ENCODE measurements around the gene SOAT2. TPM values are rescaled to one million over a fixed set of nuclear protein-coding genes. Genes with fewer than 3 reads are reported as not detected.

SOAT2 gene
- polyA plus RNA-seq, 1 experiment: not detected

- ChIA-PET CTCF (interaction anchor here (1.0 to 2.4 kb wide), 3 partner anchors 11 to 128 kb away, joined by 3 to 13 read pairs (median 3); no protein-coding TSS in a partner anchor), POLR2A (interaction anchor here (1.8 to 4.5 kb wide), 3 partner anchors 9 to 29 kb away, joined by 5 to 33 read pairs (median 15); partner anchors contain the start of gene SPRYD3)
- H3K27me3 ChIP-seq (ENCODE audit: control insufficient read depth, insufficient read depth, low read length): no peaks in the 10 kb centered on the region
- no peaks in the 10 kb centered on the region for H3K9me3 ChIP-seq (ENCODE audit: control insufficient read depth, insufficient read depth, low read length)
- TF ChIP-seq CTCF (IDR thresholded peaks at IDR 0.05; ENCODE audit: low read depth, low read length): no peak
- no peak for DNase-seq (ENCODE audit: low read depth, low spot score)
- no peak overlapping the region for H3K27ac ChIP-seq (ENCODE audit: low read depth, low read length)
- H3K4me3 ChIP-seq (ENCODE audit: low read depth, low read length): no peak overlapping the region
Observed at GRCh38 chr12:53069621-53070410, 33.5 kb upstream of the SOAT2 start.

- ChIA-PET CTCF (interaction anchor here (0.7 to 2.4 kb wide), 6 partner anchors 10 to 350 kb away, joined by 3 to 13 read pairs (median 4); no protein-coding TSS in a partner anchor), POLR2A (interaction anchor here (0.6 to 3.4 kb wide), 4 partner anchors 8 to 102 kb away, joined by 3 to 15 read pairs (median 4); partner anchors contain the start of gene SPRYD3)
- Histone ChIP-seq H3K4me3 (ENCODE audit: low read depth, low read length) (no peak overlapping the region), H3K27ac (ENCODE audit: low read depth, low read length) (no peak overlapping the region), H3K27me3 (ENCODE audit: control insufficient read depth, insufficient read depth, low read length) (no peaks in the 10 kb centered on the region), H3K9me3 (ENCODE audit: control insufficient read depth, insufficient read depth, low read length) (no peaks in the 10 kb centered on the region)
- TF ChIP-seq CTCF (IDR thresholded peaks at IDR 0.05; ENCODE audit: low read depth, low read length): no peak
- no peak for DNase-seq (ENCODE audit: low read depth, low spot score)
Observed at GRCh38 chr12:53070877-53071492, 32.3 kb upstream of the SOAT2 start.

GRCh38 chr12:53071591-53072551 lies 31.4 kb upstream of the SOAT2 start:
- H3K27ac ChIP-seq (ENCODE audit: low read depth, low read length): peak overlapping the region; percentile 11
- POLR2A ChIA-PET: interaction anchor here (0.7 to 3.4 kb wide), 6 partner anchors 7 to 131 kb away, joined by 3 to 18 read pairs (median 4); partner anchors contain the start of genes IGFBP6 and SPRYD3
- CTCF ChIA-PET: interaction anchor here (0.6 to 2.4 kb wide), 11 partner anchors 15 to 349 kb away, joined by 3 to 13 read pairs (median 4); no protein-coding TSS in a partner anchor

GRCh38 chr12:53073881-53074280 lies 29.4 kb upstream of the SOAT2 start:
- DNase-seq (ENCODE audit: low read depth, low spot score): no peak
- Histone ChIP-seq H3K9me3 (ENCODE audit: control insufficient read depth, insufficient read depth, low read length) (no peaks in the 10 kb centered on the region), H3K4me3 (ENCODE audit: low read depth, low read length) (no peak overlapping the region), H3K27ac (ENCODE audit: low read depth, low read length) (no peak overlapping the region), H3K27me3 (ENCODE audit: control insufficient read depth, insufficient read depth, low read length) (no peaks in the 10 kb centered on the region)
- CTCF ChIA-PET: interaction anchor here (0.7 to 0.9 kb wide), 2 partner anchors 10 to 25 kb away, joined by 4 to 5 read pairs; no protein-coding TSS in a partner anchor
- TF ChIP-seq CTCF (IDR thresholded peaks at IDR 0.05; ENCODE audit: low read depth, low read length): no peak
- POLR2A ChIA-PET: interaction anchor here (0.7 to 1.2 kb wide), 2 partner anchors 23 to 25 kb away, joined by 3 to 6 read pairs; partner anchors contain the start of gene IGFBP6

More at GRCh38 chr12:53071591-53072551, 31.4 kb upstream of the SOAT2 start:
- H3K27me3 ChIP-seq (ENCODE audit: control insufficient read depth, insufficient read depth, low read length): no peaks in the 10 kb centered on the region
- H3K4me3 ChIP-seq (ENCODE audit: low read depth, low read length): no peak overlapping the region
- no peak for DNase-seq (ENCODE audit: low read depth, low spot score)
- TF ChIP-seq CTCF (IDR thresholded peaks at IDR 0.05; ENCODE audit: low read depth, low read length): peak; percentile 50
- H3K9me3 ChIP-seq (ENCODE audit: control insufficient read depth, insufficient read depth, low read length): no peaks in the 10 kb centered on the region
